Lower lobe of right lung (tissue), 2 donors: ENCODE measurements around the gene PRICKLE3. TPM values are rescaled to one million over a fixed set of nuclear protein-coding genes. Genes with fewer than 3 reads are reported as not detected.
"Not testable (repeated sequence)": the region's sequence is repeated elsewhere in the genome, so short reads cannot be mapped to it uniquely, and the experiment has no call there.

Experiments
- ATAC-seq, 2 donors: fragments of 200-7000 bp; cut with Tn5 transposase; one replicate each; pipeline ENCODE4 v1.9.1; 2020 to 2022; ENCODE audit warnings: mild to moderate bottlenecking in 2 of 2, moderate library complexity in 2 of 2
- DNase-seq: peaks from one replicate; pipeline ENCODE4 v3.0.0-alpha.2; 2020
- H3K27ac ChIP-seq: fragments of 200-600 bp; one replicate; pipeline ENCODE4 v1.8.0; 2022
- H3K27me3 ChIP-seq: fragments of 200-600 bp; one replicate; pipeline ENCODE4 v1.8.0; 2022; ENCODE audit warnings: low read depth
- H3K36me3 ChIP-seq: fragments of 200-600 bp; one replicate; pipeline ENCODE4 v1.8.0; 2022; ENCODE audit warnings: mild to moderate bottlenecking
- H3K4me1 ChIP-seq: fragments of 200-600 bp; one replicate; pipeline ENCODE4 v1.8.0; 2022
- H3K4me3 ChIP-seq: fragments of 200-600 bp; one replicate; pipeline ENCODE4 v1.8.0; 2022; ENCODE audit warnings: mild to moderate bottlenecking
- H3K9me3 ChIP-seq: fragments of 200-600 bp; one replicate; pipeline ENCODE4 v1.8.0; 2022
- intact Hi-C: fragments of 100-400 bp; cut with DNase I; formaldehyde crosslinking; loops from one replicate; pipeline ENCODE4 v1.11.0; 2022
- total RNA-seq: library from RNA; stranded (reverse); fragmentation: NEBNext Ultra II Directional; extraction: Animal tissue kit (Norgen Biotek cat#: 25700); gene quantifications from one replicate; pipeline ENCODE4 v1.2.1, GENCODE V29; 2021
- TF ChIP-seq, protein P1 (sequence below): fragments of 200-600 bp; IDR thresholded peaks from one replicate; pipeline ENCODE4 v1.8.0; 2022; ENCODE audit warnings: antibody characterized with exemption, mild to moderate bottlenecking
- donor health status: DM: no; HTN: yes; CAD: no; lungs with severe emphysema.

Gene PRICKLE3
- total RNA-seq, 1 donor from 2014 or later: 13.1 TPM

GRCh38 chrX:49142264-49142663, 43.9 kb downstream of the PRICKLE3 start:
- intact Hi-C loops, H3K27me3 ChIP-seq, H3K4me1 ChIP-seq, DNase-seq, H3K4me3 ChIP-seq, H3K36me3 ChIP-seq, ATAC-seq, H3K9me3 ChIP-seq, H3K27ac ChIP-seq: not testable (repeated sequence)
- TF ChIP-seq, protein P1, sequence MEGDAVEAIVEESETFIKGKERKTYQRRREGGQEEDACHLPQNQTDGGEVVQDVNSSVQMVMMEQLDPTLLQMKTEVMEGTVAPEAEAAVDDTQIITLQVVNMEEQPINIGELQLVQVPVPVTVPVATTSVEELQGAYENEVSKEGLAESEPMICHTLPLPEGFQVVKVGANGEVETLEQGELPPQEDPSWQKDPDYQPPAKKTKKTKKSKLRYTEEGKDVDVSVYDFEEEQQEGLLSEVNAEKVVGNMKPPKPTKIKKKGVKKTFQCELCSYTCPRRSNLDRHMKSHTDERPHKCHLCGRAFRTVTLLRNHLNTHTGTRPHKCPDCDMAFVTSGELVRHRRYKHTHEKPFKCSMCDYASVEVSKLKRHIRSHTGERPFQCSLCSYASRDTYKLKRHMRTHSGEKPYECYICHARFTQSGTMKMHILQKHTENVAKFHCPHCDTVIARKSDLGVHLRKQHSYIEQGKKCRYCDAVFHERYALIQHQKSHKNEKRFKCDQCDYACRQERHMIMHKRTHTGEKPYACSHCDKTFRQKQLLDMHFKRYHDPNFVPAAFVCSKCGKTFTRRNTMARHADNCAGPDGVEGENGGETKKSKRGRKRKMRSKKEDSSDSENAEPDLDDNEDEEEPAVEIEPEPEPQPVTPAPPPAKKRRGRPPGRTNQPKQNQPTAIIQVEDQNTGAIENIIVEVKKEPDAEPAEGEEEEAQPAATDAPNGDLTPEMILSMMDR: peak; percentile 40

DNA sequence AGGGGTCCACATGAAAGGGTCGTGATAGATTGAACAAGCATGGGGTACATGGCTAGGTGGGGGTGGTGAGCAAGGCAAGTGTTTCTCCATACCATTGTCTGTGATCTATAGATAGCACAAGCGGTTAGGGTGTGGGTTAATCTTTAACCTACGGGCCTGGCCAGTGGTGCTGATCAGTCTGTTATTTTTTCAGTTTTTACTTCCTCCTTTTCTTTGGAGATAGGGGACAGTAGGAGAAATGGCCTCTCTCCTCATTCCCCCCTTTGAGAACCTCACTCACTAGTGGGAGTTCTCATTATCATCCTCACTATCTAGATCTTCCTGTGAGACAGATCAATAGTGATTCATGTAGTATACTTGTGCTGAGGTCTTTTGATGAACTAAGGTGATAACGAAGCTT, 46.5 kb downstream of the PRICKLE3 start:
- H3K27me3 ChIP-seq: no peaks in the 10 kb centered on the region
- no peak for DNase-seq

GRCh38 chrX:49137492-49137891, 48.7 kb downstream of the PRICKLE3 start:
- TF ChIP-seq, protein P1: no peak
- H3K36me3 ChIP-seq: no peaks in the 10 kb centered on the region
- H3K27ac ChIP-seq: no peak overlapping the region
- no peaks in the 10 kb centered on the region for H3K27me3 ChIP-seq
- intact Hi-C loops: no loop called here
- DNase-seq (no peak), ATAC-seq (no peak)
- no peaks in the 10 kb centered on the region for H3K4me1 ChIP-seq
- H3K9me3 ChIP-seq: no peaks in the 10 kb centered on the region
- H3K4me3 ChIP-seq: no peak overlapping the region

More for the DNA sequence above, 46.5 kb downstream of the PRICKLE3 start:
- H3K27ac ChIP-seq: no peak overlapping the region
- H3K4me3 ChIP-seq: no peak overlapping the region
- no peaks in the 10 kb centered on the region for H3K36me3 ChIP-seq
- H3K4me1 ChIP-seq: no peaks in the 10 kb centered on the region
- intact Hi-C loops: no loop called here
- ATAC-seq: no peak
- TF ChIP-seq, protein P1: no peak
- H3K9me3 ChIP-seq: no peaks in the 10 kb centered on the region

GRCh38 chrX:49133759-49134158, 52.4 kb downstream of the PRICKLE3 start:
- no peak overlapping the region for H3K27ac ChIP-seq
- DNase-seq (no peak), ATAC-seq (no peak)
- no peaks in the 10 kb centered on the region for H3K9me3 ChIP-seq
- H3K4me3 ChIP-seq: no peak overlapping the region
- intact Hi-C loops: no loop called here
- TF ChIP-seq, protein P1: no peak
- no peaks in the 10 kb centered on the region for H3K36me3 ChIP-seq
- H3K4me1 ChIP-seq: no peaks in the 10 kb centered on the region
- H3K27me3 ChIP-seq: no peaks in the 10 kb centered on the region

DNA sequence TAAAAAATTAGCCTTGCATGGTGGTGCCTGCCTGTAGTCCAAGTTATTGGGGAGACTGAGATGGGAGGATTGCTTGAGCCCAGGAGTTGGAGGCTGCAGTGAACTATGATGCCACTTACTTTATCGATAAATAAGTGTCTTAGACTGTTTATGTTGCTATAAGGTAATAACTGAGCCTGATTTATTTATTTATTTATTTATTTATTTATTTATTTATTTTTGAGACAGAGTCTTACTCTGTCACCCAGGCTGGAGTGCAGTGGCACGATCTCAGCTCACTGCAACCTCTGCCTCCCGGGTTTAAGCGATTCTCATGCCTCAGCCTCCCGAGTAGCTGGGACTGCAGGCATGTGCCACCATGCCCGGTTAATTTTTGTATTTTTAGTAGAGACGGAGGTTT, 53.9 kb downstream of the PRICKLE3 start:
- ATAC-seq: not testable (repeated sequence)

DNA sequence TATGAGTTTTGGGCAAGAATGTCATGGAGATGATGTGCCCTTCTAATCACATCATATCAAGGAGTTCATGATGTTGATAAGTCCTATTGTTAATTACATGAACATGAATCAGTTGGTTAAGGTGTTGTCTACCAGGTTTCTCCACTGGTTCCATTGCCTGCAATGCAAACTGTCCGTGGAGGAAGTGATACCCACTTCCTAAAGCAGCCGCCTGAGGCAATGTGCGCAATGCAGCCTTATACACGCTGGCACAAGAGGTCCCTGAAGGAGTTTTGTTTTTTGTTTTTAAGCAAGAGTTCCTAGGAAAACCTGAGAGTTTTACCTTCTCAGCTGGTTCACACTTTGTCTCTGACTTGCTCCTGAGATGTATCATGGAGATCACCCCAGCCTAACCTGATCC, 56.7 kb downstream of the PRICKLE3 start:
- ATAC-seq: no peak
- Histone ChIP-seq H3K4me3 (no peak overlapping the region), H3K27me3 (no peaks in the 10 kb centered on the region), H3K9me3 (no peaks in the 10 kb centered on the region), H3K4me1 (no peaks in the 10 kb centered on the region), H3K27ac (no peak overlapping the region), H3K36me3 (no peaks in the 10 kb centered on the region)
- intact Hi-C loops: no loop called here
- DNase-seq: no peak
- TF ChIP-seq, protein P1: no peak

More for the DNA sequence above, 53.9 kb downstream of the PRICKLE3 start:
- H3K27ac ChIP-seq, H3K9me3 ChIP-seq, DNase-seq, intact Hi-C loops, H3K4me1 ChIP-seq, H3K27me3 ChIP-seq, H3K4me3 ChIP-seq, H3K36me3 ChIP-seq: not testable (repeated sequence)

GRCh38 chrX:49127742-49128258, 58.4 kb downstream of the PRICKLE3 start:
- H3K9me3 ChIP-seq, H3K27me3 ChIP-seq, ATAC-seq, DNase-seq, H3K4me1 ChIP-seq, intact Hi-C loops, H3K27ac ChIP-seq, H3K4me3 ChIP-seq, H3K36me3 ChIP-seq: not testable (repeated sequence)
